ENCODE results near the gene PHF5A. TPM values are rescaled to one million over a fixed set of nuclear protein-coding genes. Genes with fewer than 3 reads are reported as not detected.

Gene PHF5A
- total and polyA plus RNA-seq, 2 donors: 65.7 to 99.2 TPM

GRCh38 chr22:41410311-41410751, 58.2 kb downstream of the PHF5A start:
- DNase-seq (ENCODE audit: low read depth in 6 of 9, low spot score in 9 of 9): no peak
- no peaks in the 10 kb centered on the region for H3K27me3 ChIP-seq (ENCODE audit: control insufficient read depth in 2 of 2, insufficient read depth in 1 of 2, low read length in 1 of 2)
- no peaks in the 10 kb centered on the region for H3K36me3 ChIP-seq (ENCODE audit: control insufficient read depth in 2 of 2, insufficient read depth in 2 of 2, low read length in 1 of 2)
- no peak overlapping the region for H3K4me3 ChIP-seq (ENCODE audit: low read length in 2 of 2)
- peaks cover 18 to 42% of the 10 kb centered on the region in 2 donors for H3K4me1 ChIP-seq (ENCODE audit: control insufficient read depth in 2 of 2, insufficient read depth in 2 of 2, low read length in 2 of 2)
- no peak overlapping the region for H3K27ac ChIP-seq (ENCODE audit: low read depth in 1 of 2, low read length in 1 of 2)
- no peaks in the 10 kb centered on the region for H3K9me3 ChIP-seq (ENCODE audit: control insufficient read depth in 2 of 2, insufficient read depth in 1 of 2, low read length in 1 of 2)
- WGBS: 81% methylated on average over 7 of the region's 7 CpGs

Other genes with a start within 250 kb of the PHF5A start
- gene CHADL, start 227.8 kb downstream of the PHF5A start, total RNA-seq: 1.7 TPM
- gene CHADL, start 227.8 kb downstream of the PHF5A start, polyA plus RNA-seq: 3.4 TPM
- 40.6 TPM for gene RANGAP1, start 182.5 kb downstream of the PHF5A start, total RNA-seq
- 63.6 TPM for gene RANGAP1, start 182.5 kb downstream of the PHF5A start, polyA plus RNA-seq
- 23.3 TPM for gene ZC3H7B, start 167.2 kb downstream of the PHF5A start, total RNA-seq
- 29.8 TPM for gene ZC3H7B, start 167.2 kb downstream of the PHF5A start, polyA plus RNA-seq
- 5.0 TPM for gene TEF, start 86.8 kb downstream of the PHF5A start, total RNA-seq
- 5.4 TPM for gene TEF, start 86.8 kb downstream of the PHF5A start, polyA plus RNA-seq
- gene TOB2, start 21.9 kb downstream of the PHF5A start, total RNA-seq: 15.0 TPM
- 17.3 TPM for gene TOB2, start 21.9 kb downstream of the PHF5A start, polyA plus RNA-seq
- 33.9 TPM for gene ACO2, start 425 bp upstream of the PHF5A start, total RNA-seq
- gene ACO2, start 425 bp upstream of the PHF5A start, polyA plus RNA-seq: 29.7 TPM
- 10.2 TPM for gene POLR3H, start 75.8 kb upstream of the PHF5A start, total RNA-seq
- gene POLR3H, start 75.8 kb upstream of the PHF5A start, polyA plus RNA-seq: 14.9 TPM
- gene CSDC2, start 92.3 kb upstream of the PHF5A start, total RNA-seq: 0.05 TPM
- gene CSDC2, start 92.3 kb upstream of the PHF5A start, polyA plus RNA-seq: 3.0 TPM
- gene PMM1, start 121.1 kb upstream of the PHF5A start, total RNA-seq: 9.3 TPM
- 51.1 TPM for gene PMM1, start 121.1 kb upstream of the PHF5A start, polyA plus RNA-seq
- 11.9 TPM for gene DESI1, start 152.4 kb upstream of the PHF5A start, total RNA-seq
- 14.6 TPM for gene DESI1, start 152.4 kb upstream of the PHF5A start, polyA plus RNA-seq
- gene XRCC6, start 152.6 kb upstream of the PHF5A start, total RNA-seq: 371 TPM
- 126 TPM for gene XRCC6, start 152.6 kb upstream of the PHF5A start, polyA plus RNA-seq
- gene SNU13, start 220.2 kb upstream of the PHF5A start, total RNA-seq: 130 TPM
- 121 TPM for gene SNU13, start 220.2 kb upstream of the PHF5A start, polyA plus RNA-seq
- 9.2 TPM for gene MEI1, start 230.8 kb upstream of the PHF5A start, total RNA-seq
- 14.7 TPM for gene MEI1, start 230.8 kb upstream of the PHF5A start, polyA plus RNA-seq